EL (cell line): ENCODE results near the gene VKORC1.

Experiments
- DNase-seq: peaks from one replicate; pipeline ENCODE4 v3.0.0-alpha.2; 2016

Gene VKORC1

GRCh38 chr16:31081428-31082351 lies 12.9 kb downstream of the VKORC1 start:
- no peak for DNase-seq

GRCh38 chr16:31080756-31081419 lies 13.7 kb downstream of the VKORC1 start:
- DNase-seq: no peak

GRCh38 chr16:31080035-31080629 lies 14.5 kb downstream of the VKORC1 start:
- no peak for DNase-seq

- DNase-seq: no peak
Observed at GRCh38 chr16:31079342-31079944, 15.2 kb downstream of the VKORC1 start.

GRCh38 chr16:31078597-31079341 lies 15.8 kb downstream of the VKORC1 start:
- DNase-seq: no peak

GRCh38 chr16:31077592-31078396 lies 16.8 kb downstream of the VKORC1 start:
- DNase-seq: no peak

- DNase-seq: no peak
Observed at GRCh38 chr16:31077024-31077423, 17.6 kb downstream of the VKORC1 start.

GRCh38 chr16:31076319-31076718 lies 18.3 kb downstream of the VKORC1 start:
- no peak for DNase-seq

- no peak for DNase-seq
Observed at GRCh38 chr16:31074814-31075183, 19.8 kb downstream of the VKORC1 start.

- peak; percentile 99 for DNase-seq
Observed at GRCh38 chr16:31073970-31074813, 20.4 kb downstream of the VKORC1 start, which contains the start of the genes ZNF646 and ZNF668. Gene ZNF646, plus strand, starts transcription at chr16:31074422. Its CDS starts 1,903 bp downstream, at chr16:31076325. Gene ZNF668, minus strand, starts transcription at chr16:31074240. Its CDS starts 9,781 bp downstream, at chr16:31064459.

GRCh38 chr16:31073142-31073969 lies 21.2 kb downstream of the VKORC1 start:
- peak; percentile 90 for DNase-seq

GRCh38 chr16:31072540-31073141 lies 22.0 kb downstream of the VKORC1 start:
- peak; percentile 47 for DNase-seq

- DNase-seq: peak; percentile 68
Observed at GRCh38 chr16:31071861-31072260, 22.7 kb downstream of the VKORC1 start.

GRCh38 chr16:31067342-31067741 lies 27.3 kb downstream of the VKORC1 start:
- DNase-seq: no peak

- DNase-seq: peak; percentile 93
Observed at GRCh38 chr16:31064882-31065461, 29.6 kb downstream of the VKORC1 start.

GRCh38 chr16:31063843-31064611 lies 30.6 kb downstream of the VKORC1 start:
- no peak for DNase-seq

GRCh38 chr16:31063495-31063842 lies 31.1 kb downstream of the VKORC1 start:
- no peak for DNase-seq
